HAP-1 (cell line): Measurements from ENCODE around the gene TRIM28.
"Not testable (repeated sequence)": the region's sequence is repeated elsewhere in the genome, so short reads cannot be mapped to it uniquely, and the experiment has no call there.

Source experiments
- DNase-seq, 2 experiments: peaks; one replicate each; pipeline ENCODE4 v3.0.0-alpha.2; 2016 to 2020; ENCODE audit warnings: low spot score in 2 of 2
- H3K27me3 ChIP-seq: fragments of 250-450 bp; sonication (Bioruptor Pico); 2 replicates; pipeline ENCODE4 v1.5.1; 2020; ENCODE audit warnings: low read depth, mild to moderate bottlenecking, moderate library complexity
- H3K36me3 ChIP-seq: fragments of 250-450 bp; sonication (Bioruptor Pico); replicated peaks from 2 replicates; pipeline ENCODE4 v1.5.1; 2020; ENCODE audit warnings: mild to moderate bottlenecking
- H3K4me1 ChIP-seq: fragments of 250-450 bp; sonication (Bioruptor Pico); 2 replicates; pipeline ENCODE4 v1.5.1; 2020; ENCODE audit warnings: mild to moderate bottlenecking
- H3K4me3 ChIP-seq: fragments of 250-450 bp; sonication (Bioruptor Pico); 2 replicates; pipeline ENCODE4 v1.5.1; 2020; ENCODE audit warnings: mild to moderate bottlenecking, moderate library complexity
- H3K9me3 ChIP-seq: fragments of 250-450 bp; sonication (Bioruptor Pico); 2 replicates; pipeline ENCODE4 v1.5.1; 2020; ENCODE audit warnings: mild to moderate bottlenecking, moderate library complexity
- in situ Hi-C: fragments of 300-500 bp; cut with MboI; formaldehyde crosslinking; loops from 3 replicates; pipeline ENCODE4 v1.14.3; 2020; ENCODE audit warnings: low sequenced_read_pairs, inconsistent platforms, mixed read lengths

The TRIM28 gene

DNA sequence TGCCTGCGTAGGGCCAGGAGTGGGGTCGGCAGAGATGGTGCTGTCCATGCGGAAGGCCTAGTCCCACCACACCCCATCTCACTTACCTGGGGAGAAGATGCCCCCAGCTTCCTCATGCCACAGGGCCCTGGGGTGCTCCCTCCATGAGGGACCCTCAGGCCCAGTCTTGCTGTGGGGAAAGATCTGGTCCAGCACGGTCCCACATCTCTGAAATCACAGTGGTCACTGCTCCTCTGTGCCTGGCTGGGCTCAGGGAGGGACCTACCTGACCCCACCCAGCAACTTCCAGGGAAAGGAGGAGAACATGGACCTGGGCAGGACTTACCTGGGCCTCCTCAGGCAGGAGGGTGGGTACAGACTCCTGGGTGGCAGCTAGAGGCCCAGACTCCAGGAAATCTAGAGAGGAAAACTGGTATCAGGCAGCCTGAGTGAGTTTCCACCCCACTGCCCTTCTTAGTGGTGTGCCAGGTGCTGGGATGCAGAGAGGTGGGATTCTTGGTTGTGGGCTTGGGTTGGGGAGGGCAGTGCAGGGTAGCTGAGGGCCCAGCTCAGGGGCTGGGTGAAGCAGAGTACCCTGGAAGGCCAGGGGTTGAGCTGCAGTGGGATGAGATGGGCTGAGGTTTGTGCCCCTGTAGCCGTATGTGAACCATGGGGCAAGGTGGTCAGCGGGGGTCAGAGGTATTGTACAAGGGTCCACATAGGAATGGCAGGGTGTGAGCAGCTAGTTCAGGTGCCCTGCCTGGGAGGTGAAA, 25.5 kb downstream of the TRIM28 start:
- DNase-seq: peak in 1 of 2 experiments; percentile 7
- no peak overlapping the region for H3K4me3 ChIP-seq

GRCh38 chr19:58569943-58570670, 26.2 kb downstream of the TRIM28 start:
- in situ Hi-C loops: no loop called here

More for the DNA sequence above, 25.5 kb downstream of the TRIM28 start:
- peaks cover 8% of the 10 kb centered on the region for H3K4me1 ChIP-seq
- no peaks in the 10 kb centered on the region for H3K9me3 ChIP-seq
- no peaks in the 10 kb centered on the region for H3K27me3 ChIP-seq
- no peaks in the 10 kb centered on the region; the same call in none of the 2 replicates for H3K36me3 ChIP-seq
- in situ Hi-C loops: no loop called here

GRCh38 chr19:58570770-58571574, 27.1 kb downstream of the TRIM28 start:
- H3K4me3 ChIP-seq: no peak overlapping the region
- H3K36me3 ChIP-seq: no peaks in the 10 kb centered on the region; the same call in none of the 2 replicates
- peaks cover 8% of the 10 kb centered on the region for H3K4me1 ChIP-seq
- no peaks in the 10 kb centered on the region for H3K27me3 ChIP-seq
- in situ Hi-C loops: no loop called here
- H3K9me3 ChIP-seq: no peaks in the 10 kb centered on the region
- DNase-seq: peak in 1 of 2 experiments; percentile 8

More at GRCh38 chr19:58569943-58570670, 26.2 kb downstream of the TRIM28 start:
- Histone ChIP-seq H3K4me1 (peaks cover 8% of the 10 kb centered on the region), H3K36me3 (no peaks in the 10 kb centered on the region; the same call in none of the 2 replicates), H3K9me3 (no peaks in the 10 kb centered on the region), H3K27me3 (no peaks in the 10 kb centered on the region), H3K4me3 (no peak overlapping the region)
- peak in 1 of 2 experiments; percentile 9 for DNase-seq

DNA sequence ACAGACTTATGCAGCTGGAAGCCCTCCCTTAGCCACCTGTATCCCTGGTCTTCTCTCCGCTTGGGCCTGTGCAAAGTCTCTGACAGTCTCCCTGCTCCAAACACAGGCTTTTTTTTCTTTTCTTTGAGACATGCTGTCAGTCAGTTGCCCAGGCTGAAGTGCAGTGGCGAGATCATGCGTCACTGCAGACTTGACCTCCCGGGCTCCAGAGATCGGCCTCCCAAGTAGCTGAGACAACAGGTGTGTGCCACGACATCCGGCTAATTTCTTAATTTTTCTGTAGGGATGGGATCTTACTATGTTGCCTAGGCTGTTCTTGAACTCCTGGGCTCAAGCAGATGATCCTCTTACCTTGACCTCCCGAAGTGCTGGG, 27.7 kb downstream of the TRIM28 start:
- H3K4me3 ChIP-seq: no peak overlapping the region
- H3K9me3 ChIP-seq: no peaks in the 10 kb centered on the region
- in situ Hi-C loops: no loop called here
- peaks cover 8% of the 10 kb centered on the region for H3K4me1 ChIP-seq
- DNase-seq: peak in 1 of 2 experiments; percentile 4
- no peaks in the 10 kb centered on the region for H3K27me3 ChIP-seq
- H3K36me3 ChIP-seq: no peaks in the 10 kb centered on the region; the same call in none of the 2 replicates

DNA sequence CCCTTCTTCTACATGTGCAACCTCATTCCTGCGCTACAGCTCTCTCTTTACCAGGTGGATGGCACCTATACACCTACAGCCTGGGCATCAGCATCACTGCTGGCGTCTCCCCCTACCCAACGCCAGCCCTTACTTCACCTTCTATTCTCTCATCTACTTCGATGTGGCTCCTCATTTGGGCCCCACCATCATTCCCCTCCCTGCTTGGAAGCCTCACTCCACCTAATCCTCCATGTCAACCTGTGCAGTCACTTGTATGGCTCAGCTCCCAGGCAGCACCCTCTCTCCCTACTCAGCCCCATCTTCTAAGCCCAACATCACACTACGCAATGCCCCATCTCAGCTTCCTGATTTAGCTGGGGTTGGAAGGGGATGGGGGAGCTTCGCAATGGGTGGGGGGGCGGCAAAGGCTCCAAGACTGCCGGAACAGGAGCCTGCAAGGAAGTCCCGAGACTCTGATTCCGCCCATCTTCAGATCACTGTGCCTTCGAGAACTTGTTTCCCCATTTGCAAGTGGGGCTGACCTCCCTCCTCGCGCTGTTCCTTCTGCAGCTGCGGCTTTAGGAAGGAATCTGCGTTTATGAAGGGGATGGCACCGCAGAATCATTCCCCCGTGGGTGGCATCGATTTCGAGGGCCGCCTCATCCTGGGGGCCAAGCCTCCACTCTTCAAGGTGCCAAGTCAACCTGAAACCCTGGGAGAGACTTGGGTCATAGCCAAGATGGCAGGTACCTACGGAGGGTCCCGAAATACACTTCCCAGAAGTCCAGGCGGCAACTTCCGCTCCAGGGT, 28.4 kb downstream of the TRIM28 start:
- no peaks in the 10 kb centered on the region for H3K9me3 ChIP-seq
- no peaks in the 10 kb centered on the region for H3K27me3 ChIP-seq
- in situ Hi-C loops: no loop called here
- peak overlapping the region; percentile 65 for H3K4me3 ChIP-seq
- H3K36me3 ChIP-seq: no peaks in the 10 kb centered on the region; the same call in none of the 2 replicates
- peaks cover 8% of the 10 kb centered on the region for H3K4me1 ChIP-seq
- peak in 1 of 2 experiments; percentile 5 for DNase-seq

DNA sequence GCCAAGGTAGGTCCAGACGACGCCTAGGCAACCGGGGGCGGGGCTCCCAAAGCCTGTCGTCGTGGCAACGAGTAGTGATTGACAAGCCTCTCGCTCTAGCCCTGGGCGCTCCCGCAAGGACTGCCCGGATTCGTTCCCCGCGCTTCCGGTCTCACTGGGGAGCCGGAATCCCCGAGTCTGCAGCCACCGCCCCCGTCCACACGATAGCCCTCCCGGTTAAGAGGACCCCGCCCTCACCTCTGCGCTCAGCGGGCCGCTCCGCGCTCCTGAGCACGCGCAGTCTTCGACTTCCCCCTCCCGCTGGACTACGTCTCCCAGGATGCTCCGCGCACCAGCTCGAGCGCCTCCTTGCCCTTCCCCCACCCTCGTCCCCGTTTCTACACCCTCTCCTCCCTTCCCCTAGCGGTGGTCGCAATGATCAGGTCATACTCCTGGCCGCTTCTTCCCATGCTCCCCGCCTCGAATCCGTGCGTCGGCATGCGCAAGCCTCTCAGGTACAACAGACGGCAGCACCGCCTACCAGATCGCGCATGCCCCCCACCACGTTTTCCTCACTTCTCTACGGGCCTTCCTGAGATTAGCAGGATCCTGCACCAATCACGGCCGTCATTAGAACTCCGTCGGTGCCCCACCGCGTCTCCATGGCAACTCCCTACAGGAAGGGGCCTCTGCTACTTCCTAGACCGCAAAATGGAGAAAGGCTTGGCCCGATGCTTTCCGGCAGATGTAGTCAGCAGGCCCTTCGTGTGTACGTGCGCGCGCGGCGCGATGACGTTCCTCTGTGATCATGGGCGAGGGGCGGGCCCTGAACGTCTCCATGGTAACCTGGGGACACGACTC, 29.2 kb downstream of the TRIM28 start, which contains the start of gene MZF1:
TSS of gene MZF1 (minus strand) at position 518 of the 840 bp plus-strand sequence. CDS start 1,946 bp downstream, outside the sequence.
- peak; percentile 99 to 100 for DNase-seq
- in situ Hi-C loops: no loop called here
- H3K4me1 ChIP-seq: peaks cover 8% of the 10 kb centered on the region
- H3K4me3 ChIP-seq: peak within 1 kb of the TSS; percentile 65
- no peaks in the 10 kb centered on the region; the same call in none of the 2 replicates for H3K36me3 ChIP-seq
- H3K27me3 ChIP-seq: no peaks in the 10 kb centered on the region
- H3K9me3 ChIP-seq: no peaks in the 10 kb centered on the region

GRCh38 chr19:58573658-58574164, 29.8 kb downstream of the TRIM28 start:
- H3K36me3 ChIP-seq: no peaks in the 10 kb centered on the region; the same call in none of the 2 replicates
- H3K4me1 ChIP-seq: peaks cover 8% of the 10 kb centered on the region
- H3K4me3 ChIP-seq: peak overlapping the region; percentile 65
- no peak for DNase-seq
- in situ Hi-C loops: no loop called here
- H3K27me3 ChIP-seq: no peaks in the 10 kb centered on the region
- H3K9me3 ChIP-seq: no peaks in the 10 kb centered on the region

GRCh38 chr19:58575183-58576041, 31.5 kb downstream of the TRIM28 start:
- in situ Hi-C loops: no loop called here
- peak overlapping the region; percentile 82 for H3K4me3 ChIP-seq
- no peaks in the 10 kb centered on the region for H3K27me3 ChIP-seq
- no peaks in the 10 kb centered on the region for H3K9me3 ChIP-seq
- H3K36me3 ChIP-seq: no peaks in the 10 kb centered on the region; the same call in 1 of the 2 replicates
- DNase-seq: peak; percentile 85 to 90
- peaks cover 8% of the 10 kb centered on the region for H3K4me1 ChIP-seq

- H3K4me3 ChIP-seq, H3K36me3 ChIP-seq, H3K9me3 ChIP-seq, H3K4me1 ChIP-seq, DNase-seq, in situ Hi-C loops, H3K27me3 ChIP-seq: not testable (repeated sequence)
These were observed 33.7 kb downstream of the TRIM28 start for GRCh38 chr19:58577581-58577980.

DNA sequence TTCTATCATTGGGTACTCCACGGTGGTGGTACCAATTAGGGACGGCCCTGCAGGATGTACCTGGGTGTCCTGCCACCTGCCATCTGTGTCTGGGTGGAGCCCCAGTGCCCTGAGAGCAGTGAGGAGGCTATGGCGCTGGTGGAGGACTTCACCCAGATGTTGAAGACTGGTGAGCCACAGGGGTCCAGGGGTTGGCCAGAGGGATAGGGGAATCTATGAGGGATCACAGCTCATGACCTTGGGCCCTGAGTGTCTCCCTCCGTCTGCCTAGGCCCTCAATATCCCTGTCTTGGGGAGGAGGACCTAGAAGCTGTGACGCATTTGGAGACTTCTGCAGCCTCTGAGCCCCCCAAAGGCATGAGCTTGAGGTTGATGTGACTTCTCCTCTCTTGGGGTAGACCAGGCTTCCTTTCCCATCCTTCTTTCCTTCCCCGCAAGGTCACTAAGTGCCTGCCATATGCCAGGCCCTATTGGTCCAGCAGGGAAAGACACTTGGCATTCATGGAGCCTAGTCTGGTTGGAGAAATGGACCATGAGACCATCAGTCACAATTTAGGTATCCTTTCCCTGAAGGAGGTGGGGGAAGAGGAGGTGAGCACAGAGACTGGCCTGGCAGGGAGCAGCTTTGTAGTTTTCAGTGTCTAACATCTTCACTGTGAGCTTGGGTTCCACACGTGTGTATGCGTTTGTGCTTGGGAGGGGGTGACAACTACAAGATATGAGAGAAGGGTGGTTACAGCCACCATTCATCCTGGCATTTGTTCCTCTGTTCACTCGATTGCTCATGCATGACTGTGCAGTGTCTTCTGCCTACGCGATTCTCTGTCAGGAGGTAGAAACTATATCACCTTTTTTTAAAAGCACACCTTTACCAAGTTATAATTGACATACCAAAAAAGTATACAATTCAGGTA, 34.4 kb downstream of the TRIM28 start:
- in situ Hi-C loops: no loop called here
- H3K27me3 ChIP-seq: no peaks in the 10 kb centered on the region
- H3K36me3 ChIP-seq: peaks cover 5% of the 10 kb centered on the region; the same call in 1 of the 2 replicates
- H3K4me1 ChIP-seq: peaks cover 5% of the 10 kb centered on the region; the same call in 1 of the 2 replicates
- DNase-seq: peak in 1 of 2 experiments; percentile 6
- H3K4me3 ChIP-seq: no peak overlapping the region
- H3K9me3 ChIP-seq: no peaks in the 10 kb centered on the region
